ENCODE measurements around the gene NPY.

The NPY gene

DNA sequence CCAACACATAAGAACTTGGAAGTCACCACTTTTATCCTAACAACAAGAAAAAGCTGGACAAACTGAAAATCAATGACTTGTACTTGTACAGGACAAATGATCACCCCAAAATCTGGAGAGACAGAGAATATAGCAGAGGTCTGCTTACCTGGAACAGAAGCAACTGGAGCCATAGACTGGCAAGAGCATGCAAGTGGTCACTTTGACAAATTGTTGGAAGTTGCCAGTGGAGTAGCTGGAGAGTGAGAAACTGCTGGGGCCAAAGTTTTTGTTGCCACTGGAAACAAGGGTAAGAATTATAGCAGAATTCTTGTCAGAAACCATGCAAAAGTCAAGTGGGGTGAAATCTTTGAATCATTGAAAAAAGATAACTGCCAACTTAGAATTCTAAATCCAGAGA is 35.2 kb downstream of the NPY start:
- DNase-seq (ENCODE audit: extremely low spot score), result no peak
- POLR2A ChIA-PET, result no interaction called here
- CTCF ChIA-PET, result no interaction called here
- TF ChIP-seq, protein P1, sequence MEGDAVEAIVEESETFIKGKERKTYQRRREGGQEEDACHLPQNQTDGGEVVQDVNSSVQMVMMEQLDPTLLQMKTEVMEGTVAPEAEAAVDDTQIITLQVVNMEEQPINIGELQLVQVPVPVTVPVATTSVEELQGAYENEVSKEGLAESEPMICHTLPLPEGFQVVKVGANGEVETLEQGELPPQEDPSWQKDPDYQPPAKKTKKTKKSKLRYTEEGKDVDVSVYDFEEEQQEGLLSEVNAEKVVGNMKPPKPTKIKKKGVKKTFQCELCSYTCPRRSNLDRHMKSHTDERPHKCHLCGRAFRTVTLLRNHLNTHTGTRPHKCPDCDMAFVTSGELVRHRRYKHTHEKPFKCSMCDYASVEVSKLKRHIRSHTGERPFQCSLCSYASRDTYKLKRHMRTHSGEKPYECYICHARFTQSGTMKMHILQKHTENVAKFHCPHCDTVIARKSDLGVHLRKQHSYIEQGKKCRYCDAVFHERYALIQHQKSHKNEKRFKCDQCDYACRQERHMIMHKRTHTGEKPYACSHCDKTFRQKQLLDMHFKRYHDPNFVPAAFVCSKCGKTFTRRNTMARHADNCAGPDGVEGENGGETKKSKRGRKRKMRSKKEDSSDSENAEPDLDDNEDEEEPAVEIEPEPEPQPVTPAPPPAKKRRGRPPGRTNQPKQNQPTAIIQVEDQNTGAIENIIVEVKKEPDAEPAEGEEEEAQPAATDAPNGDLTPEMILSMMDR (IDR thresholded peaks at IDR 0.05; ENCODE audit: control extremely low read depth, extremely low read depth, low read depth, missing control alignments), result no peak

DNA sequence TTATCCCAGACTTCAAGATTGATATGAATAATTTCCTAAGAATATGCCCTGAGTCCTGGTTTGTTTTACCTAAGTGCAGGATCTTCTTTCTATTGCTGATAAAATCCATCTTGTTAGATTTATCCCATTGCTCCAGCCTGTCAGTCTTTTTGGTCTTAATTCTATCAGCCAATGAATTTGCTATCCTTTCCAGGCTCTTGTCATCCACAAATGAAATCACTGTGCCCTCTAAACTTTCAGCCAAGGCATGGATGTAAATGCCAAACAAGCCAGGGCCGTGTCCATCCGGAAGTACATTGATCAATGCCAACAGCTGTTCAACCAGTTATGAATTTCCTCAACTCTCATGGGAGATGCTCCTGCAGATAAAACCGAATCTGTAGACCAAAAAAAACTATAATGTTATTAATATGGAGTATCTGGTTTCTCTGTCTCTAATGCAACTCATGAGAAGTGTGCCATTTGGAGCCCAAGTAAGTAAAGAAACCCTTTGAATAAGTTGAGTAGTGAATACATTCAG is 40.0 kb downstream of the NPY start:
- POLR2A ChIA-PET, result no interaction called here
- TF ChIP-seq, protein P1 (IDR thresholded peaks at IDR 0.05; ENCODE audit: control extremely low read depth, extremely low read depth, low read depth, missing control alignments), result no peak
- CTCF ChIA-PET, result no interaction called here
- no peak for DNase-seq (ENCODE audit: extremely low spot score)

DNA sequence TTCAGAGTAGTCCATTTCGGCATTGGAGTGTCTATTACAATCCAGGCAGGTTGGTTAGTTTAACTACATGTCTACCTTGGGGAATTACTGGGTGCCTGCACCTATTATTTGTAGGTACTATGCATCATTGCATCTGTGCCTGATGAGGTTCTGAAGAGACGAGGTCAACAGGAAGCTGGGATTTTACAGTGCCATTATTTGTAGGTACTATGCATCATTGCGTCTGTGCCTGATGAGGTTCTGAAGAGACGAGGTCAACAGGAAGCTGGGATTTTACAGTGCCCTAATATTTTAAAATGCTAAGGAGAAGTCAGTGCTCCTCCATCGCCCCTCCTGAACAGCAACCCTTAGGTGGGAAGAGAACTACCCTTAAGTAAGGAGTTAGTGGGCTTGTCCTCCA is 41.7 kb downstream of the NPY start:
- DNase-seq (ENCODE audit: extremely low spot score), result no peak
- CTCF ChIA-PET, result interaction anchor here (1.0 to 1.8 kb wide), 3 partner anchors 9 to 55 kb away, joined by 3 to 4 read pairs (median 3); no protein-coding TSS in a partner anchor
- TF ChIP-seq, protein P1 (IDR thresholded peaks at IDR 0.05; ENCODE audit: control extremely low read depth, extremely low read depth, low read depth, missing control alignments), result no peak
- POLR2A ChIA-PET, result interaction anchor here (0.7 kb wide), 1 partner anchor 21 kb away, joined by 5 read pairs; no protein-coding TSS in a partner anchor

DNA sequence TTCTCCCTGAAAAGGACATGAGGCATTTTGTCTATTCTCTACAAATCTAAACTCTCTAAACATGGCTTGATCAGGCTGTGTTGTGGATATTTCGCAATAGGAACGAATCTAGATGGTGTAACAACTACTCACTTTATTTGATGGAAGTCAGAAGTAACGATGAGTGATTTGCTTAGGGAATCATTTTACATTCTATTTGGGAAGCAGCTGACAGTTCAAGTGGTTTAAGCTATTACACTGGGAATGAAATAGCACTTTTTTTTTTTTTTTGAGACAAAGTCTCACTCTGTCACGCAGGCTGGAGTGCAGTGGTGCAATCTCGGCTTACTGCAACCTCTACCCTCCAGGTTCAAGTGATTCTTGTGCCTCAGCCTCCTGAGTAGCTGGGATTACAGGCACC is 44.1 kb downstream of the NPY start:
- ChIA-PET POLR2A (no interaction called here), CTCF (interaction anchor here (1.4 to 2.3 kb wide), 3 partner anchors 10 to 29 kb away, joined by 6 to 8 read pairs (median 7); no protein-coding TSS in a partner anchor)
- DNase-seq (ENCODE audit: extremely low spot score), result no peak
- TF ChIP-seq, protein P1 (IDR thresholded peaks at IDR 0.05; ENCODE audit: control extremely low read depth, extremely low read depth, low read depth, missing control alignments), result no peak

DNA sequence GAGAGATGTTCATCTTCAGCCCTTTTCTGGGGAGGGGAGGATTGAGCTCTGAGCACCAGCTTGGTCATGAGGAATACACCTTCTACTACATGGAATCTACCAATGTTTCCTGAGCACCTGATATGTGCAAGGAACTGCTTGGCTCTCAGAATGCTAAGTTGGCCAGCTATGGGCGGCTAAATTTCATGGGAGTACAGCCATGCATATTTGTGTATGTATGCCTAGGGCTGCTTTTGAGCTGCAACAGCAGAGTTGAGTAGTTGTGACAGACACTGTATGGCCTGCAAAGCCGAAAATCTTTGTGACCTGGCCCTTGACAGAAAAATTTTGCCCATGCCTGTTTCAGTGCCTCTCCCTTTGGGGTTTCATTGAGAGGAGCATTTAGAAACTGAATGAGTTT is 44.9 kb downstream of the NPY start:
- DNase-seq (ENCODE audit: extremely low spot score), result no peak
- TF ChIP-seq, protein P1 (IDR thresholded peaks at IDR 0.05; ENCODE audit: control extremely low read depth, extremely low read depth, low read depth, missing control alignments), result no peak
- ChIA-PET CTCF (interaction anchor here (0.7 to 2.3 kb wide), 5 partner anchors 11 to 44 kb away, joined by 3 to 8 read pairs (median 6); no protein-coding TSS in a partner anchor), POLR2A (no interaction called here)

DNA sequence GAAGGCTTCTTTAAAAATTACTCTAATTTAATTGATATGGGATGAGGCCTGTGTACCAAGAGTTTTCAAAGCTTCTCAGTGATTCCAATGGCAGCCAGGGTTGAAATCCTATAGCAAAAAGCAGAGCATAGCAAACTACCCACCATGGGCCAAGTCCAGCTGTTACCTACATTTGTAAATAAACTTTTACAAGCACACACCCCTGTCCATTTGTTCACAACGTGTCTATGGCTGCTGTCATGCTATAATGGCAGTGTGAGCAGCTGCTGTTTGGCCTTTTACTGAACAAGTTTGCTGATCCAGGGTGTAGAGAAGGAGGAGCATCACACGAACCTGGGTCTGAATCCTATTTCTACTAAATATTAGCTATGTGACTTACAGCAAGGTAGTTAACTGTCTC is 50.0 kb downstream of the NPY start:
- DNase-seq (ENCODE audit: extremely low spot score), result no peak
- TF ChIP-seq, protein P1 (IDR thresholded peaks at IDR 0.05; ENCODE audit: control extremely low read depth, extremely low read depth, low read depth, missing control alignments), result no peak
- CTCF ChIA-PET, result interaction anchor here (0.9 to 1.8 kb wide), 2 partner anchors 12 to 47 kb away, joined by 3 to 4 read pairs; no protein-coding TSS in a partner anchor
- POLR2A ChIA-PET, result interaction anchor here (0.6 kb wide), 1 partner anchor 950 kb away, joined by 5 read pairs; no protein-coding TSS in a partner anchor

Data from GM10248 (cell line).